Activated T-cell treated with anti-CD3 and anti-CD28 coated beads, Interleukin-2, amount 50 U/mL, for 4 hours (primary cell): ENCODE measurements around the gene VWC2. TPM values are rescaled to one million over a fixed set of nuclear protein-coding genes. Genes with fewer than 3 reads are reported as not detected.

Source experiments
- ATAC-seq, 2 donors: fragments of 200-7000 bp; cut with Tn5 transposase; one replicate each; pipeline ENCODE4 v1.10.0; 2021
- DNase-seq: peaks from one replicate; pipeline ENCODE4 v3.0.0-alpha.2; 2020
- H3K27me3 Mint-ChIP-seq: one replicate; pipeline ENCODE4 v1.8.0; 2021; ENCODE audit warnings: low read depth, mixed read lengths
- H3K36me3 Mint-ChIP-seq: one replicate; pipeline ENCODE4 v1.8.0; 2022; ENCODE audit warnings: mixed read lengths; ENCODE audit not compliant: insufficient read depth
- H3K4me1 Mint-ChIP-seq: one replicate; pipeline ENCODE4 v1.8.0; 2021; ENCODE audit warnings: low read depth, mixed read lengths
- H3K4me3 Mint-ChIP-seq: one replicate; pipeline ENCODE4 v1.8.0; 2021; ENCODE audit warnings: mild to moderate bottlenecking, moderate library complexity, mixed read lengths
- H3K9me3 Mint-ChIP-seq: one replicate; pipeline ENCODE4 v1.8.0; 2021; ENCODE audit warnings: mixed read lengths
- total RNA-seq, 3 donors: library from RNA; stranded (reverse); gene quantifications; one replicate each; pipeline ENCODE4 v1.2.1, GENCODE V29; 2021

Gene VWC2
- total RNA-seq, 3 donors from 2014 or later: not detected

- Mint-ChIP-seq H3K9me3 (no peaks in the 10 kb centered on the region), H3K27me3 (peaks cover under 1% of the 10 kb centered on the region), H3K4me1 (no peaks in the 10 kb centered on the region), H3K4me3 (no peak overlapping the region), H3K36me3 (no peaks in the 10 kb centered on the region)
- ATAC-seq (no peak), DNase-seq (no peak)
These were observed 119.7 kb downstream of the VWC2 start for GRCh38 chr7:49893131-49893530.

- DNase-seq: no peak
- H3K36me3 Mint-ChIP-seq: no peaks in the 10 kb centered on the region
- no peaks in the 10 kb centered on the region for H3K27me3 Mint-ChIP-seq
- no peaks in the 10 kb centered on the region for H3K9me3 Mint-ChIP-seq
- no peaks in the 10 kb centered on the region for H3K4me1 Mint-ChIP-seq
- ATAC-seq: no peak
- H3K4me3 Mint-ChIP-seq: no peak overlapping the region
These were observed 121.1 kb downstream of the VWC2 start for GRCh38 chr7:49894543-49894942.

- Mint-ChIP-seq H3K27me3 (no peaks in the 10 kb centered on the region), H3K4me1 (no peaks in the 10 kb centered on the region), H3K9me3 (peaks cover 3% of the 10 kb centered on the region), H3K36me3 (no peaks in the 10 kb centered on the region), H3K4me3 (no peak overlapping the region)
- ATAC-seq (no peak), DNase-seq (no peak)
These were observed 138.5 kb downstream of the VWC2 start for GRCh38 chr7:49911909-49912308.

GRCh38 chr7:49926720-49927119, 153.3 kb downstream of the VWC2 start:
- Mint-ChIP-seq H3K36me3 (no peaks in the 10 kb centered on the region), H3K27me3 (no peaks in the 10 kb centered on the region), H3K4me3 (no peak overlapping the region), H3K9me3 (peaks cover 14% of the 10 kb centered on the region), H3K4me1 (no peaks in the 10 kb centered on the region)
- ATAC-seq (no peak), DNase-seq (no peak)

GRCh38 chr7:49927631-49928030, 154.2 kb downstream of the VWC2 start:
- no peak for ATAC-seq
- Mint-ChIP-seq H3K9me3 (peaks cover 22% of the 10 kb centered on the region), H3K4me1 (no peaks in the 10 kb centered on the region), H3K4me3 (no peak overlapping the region), H3K36me3 (no peaks in the 10 kb centered on the region), H3K27me3 (no peaks in the 10 kb centered on the region)
- no peak for DNase-seq

- Mint-ChIP-seq H3K36me3 (no peaks in the 10 kb centered on the region), H3K4me1 (no peaks in the 10 kb centered on the region), H3K9me3 (peaks cover 25% of the 10 kb centered on the region), H3K4me3 (no peak overlapping the region), H3K27me3 (no peaks in the 10 kb centered on the region)
- DNase-seq (no peak), ATAC-seq (no peak)
These were observed 155.3 kb downstream of the VWC2 start for GRCh38 chr7:49928787-49929186.

- Mint-ChIP-seq H3K9me3 (peaks cover 25% of the 10 kb centered on the region), H3K4me3 (no peak overlapping the region), H3K27me3 (no peaks in the 10 kb centered on the region), H3K4me1 (no peaks in the 10 kb centered on the region), H3K36me3 (no peaks in the 10 kb centered on the region)
- no peak for DNase-seq
- no peak for ATAC-seq
These were observed 158.2 kb downstream of the VWC2 start for GRCh38 chr7:49931627-49932026.

GRCh38 chr7:49937608-49938007, 164.2 kb downstream of the VWC2 start:
- Mint-ChIP-seq H3K4me1 (no peaks in the 10 kb centered on the region), H3K36me3 (no peaks in the 10 kb centered on the region), H3K4me3 (no peak overlapping the region), H3K9me3 (peaks cover 7% of the 10 kb centered on the region), H3K27me3 (peaks cover 3% of the 10 kb centered on the region)
- DNase-seq: no peak
- no peak for ATAC-seq
